KOPT-K1 (cell line): ENCODE results near the gene CDC25B.
"Not testable (repeated sequence)": the region's sequence is repeated elsewhere in the genome, so short reads cannot be mapped to it uniquely, and the experiment has no call there.

Experiments used
- H3K27ac ChIP-seq: fragments of 200-600 bp; sonication (generic); 2 replicates; pipeline ENCODE4 v1.5.1; 2016; ENCODE audit warnings: antibody characterized with exemption, mild to moderate bottlenecking, low read depth, low read length; ENCODE audit not compliant: poor library complexity, severe bottlenecking
- H3K36me3 ChIP-seq: fragments of 200-600 bp; sonication (generic); 2 replicates; pipeline ENCODE4 v1.5.1; 2017; ENCODE audit warnings: antibody characterized with exemption, mild to moderate bottlenecking, low read length, moderate library complexity; ENCODE audit not compliant: insufficient read depth
- H3K9me3 ChIP-seq: fragments of 200-600 bp; sonication (generic); 2 replicates; pipeline ENCODE4 v1.5.1; 2017; ENCODE audit warnings: antibody characterized with exemption, low read length, mild to moderate bottlenecking; ENCODE audit not compliant: insufficient read depth, poor library complexity, severe bottlenecking

The CDC25B gene

DNA sequence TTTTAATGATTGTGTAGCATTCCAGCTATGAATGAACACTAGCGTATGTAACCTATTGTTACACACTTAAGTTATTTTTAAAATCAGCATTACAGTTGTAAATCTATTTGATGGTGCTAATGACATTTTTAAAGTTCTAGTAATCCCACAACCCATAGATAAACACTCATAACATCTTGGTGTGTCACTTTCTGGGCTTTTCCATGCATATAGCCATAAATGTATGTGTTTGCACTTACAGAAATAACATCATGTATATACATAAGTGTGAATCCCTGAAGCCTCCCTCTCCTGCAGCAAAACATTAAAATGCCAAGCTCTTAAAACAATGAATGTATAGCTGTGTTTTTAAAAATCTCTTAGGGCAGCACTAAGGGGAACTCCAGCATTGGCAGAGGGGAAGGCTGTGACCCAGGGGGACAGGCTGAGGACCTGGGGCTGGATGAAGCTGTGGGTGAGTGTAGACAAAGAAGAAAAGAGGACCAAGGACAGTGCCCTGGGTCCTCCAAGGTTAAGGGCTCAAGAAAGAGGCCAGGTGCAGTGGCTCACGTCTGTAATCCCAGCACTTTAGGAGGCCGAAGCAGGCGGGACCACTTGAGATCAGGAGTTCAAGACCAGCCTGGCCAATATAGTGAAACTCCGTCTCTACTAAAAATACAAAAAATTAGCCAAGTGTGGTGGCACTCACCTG lies 8.6 kb upstream of the CDC25B start:
- Histone ChIP-seq H3K27ac (peak overlapping the region; percentile 33), H3K36me3 (peaks cover 17% of the 10 kb centered on the region)

DNA sequence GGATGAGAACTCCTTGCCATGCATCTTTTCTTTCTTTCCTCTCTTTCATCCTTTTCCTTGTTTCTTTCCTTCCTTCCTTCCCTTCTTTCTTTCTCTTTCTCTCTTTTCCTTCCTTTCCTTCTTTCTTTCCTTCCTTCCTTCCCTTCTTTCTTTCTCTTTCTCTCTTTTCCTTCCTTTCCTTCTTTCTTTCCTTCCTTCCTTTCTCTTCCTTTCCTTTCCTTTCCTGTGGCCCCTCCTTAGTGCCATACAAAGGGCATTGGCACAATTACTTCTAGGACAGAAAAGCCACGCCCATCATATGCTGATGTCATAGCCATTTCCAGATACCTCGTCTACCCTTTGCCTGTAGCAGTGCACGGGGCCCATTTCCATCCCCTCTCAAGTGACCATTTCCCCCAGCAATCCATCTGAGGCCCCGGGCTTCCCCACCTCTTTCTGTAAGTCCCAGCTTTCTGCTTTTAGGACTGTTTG lies 7.4 kb upstream of the CDC25B start:
- Histone ChIP-seq H3K9me3 (no peaks in the 10 kb centered on the region), H3K36me3 (peaks cover 15% of the 10 kb centered on the region), H3K27ac (no peak overlapping the region)

More for the DNA sequence above, 8.6 kb upstream of the CDC25B start:
- H3K9me3 ChIP-seq: no peaks in the 10 kb centered on the region

DNA sequence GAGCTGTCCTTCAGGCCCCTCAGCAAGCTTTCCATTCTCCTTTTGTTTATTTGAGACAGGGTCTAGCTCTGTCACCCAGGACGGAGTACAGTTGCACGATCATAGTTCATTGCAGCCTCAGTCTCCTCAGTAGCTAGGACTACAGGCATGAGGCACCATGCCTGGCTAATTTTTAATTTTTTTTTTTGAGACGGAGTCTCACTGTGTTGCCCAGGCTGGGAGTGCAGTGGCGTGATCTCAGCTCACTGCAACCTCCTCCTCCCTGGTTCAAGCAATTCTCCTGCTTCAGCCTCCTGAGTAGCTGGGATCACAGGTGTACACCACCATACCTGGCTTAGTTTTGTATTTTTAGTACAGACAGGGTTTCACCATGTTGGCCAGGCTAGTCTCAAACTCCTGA lies 6.9 kb upstream of the CDC25B start:
- peaks cover 13% of the 10 kb centered on the region for H3K36me3 ChIP-seq
- H3K27ac ChIP-seq, H3K9me3 ChIP-seq: not testable (repeated sequence)

DNA sequence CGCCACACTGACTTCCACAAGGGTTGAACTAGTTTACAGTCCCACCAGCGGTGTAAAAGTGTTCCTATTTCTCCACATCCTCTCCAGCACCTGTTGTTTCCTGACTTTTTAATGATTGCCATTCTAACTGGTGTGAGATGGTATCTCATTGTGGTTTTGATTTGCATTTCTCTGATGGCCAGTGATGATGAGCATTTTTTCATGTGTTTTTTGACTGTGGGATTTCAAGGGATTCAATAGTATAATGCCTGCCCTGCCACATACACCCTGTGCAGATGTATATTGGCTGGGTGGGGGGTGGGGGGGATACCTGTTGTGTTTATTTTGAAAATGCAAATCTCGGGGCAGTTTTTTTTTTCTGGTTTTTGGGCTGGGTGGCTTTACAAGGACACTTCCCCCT lies 1.9 kb upstream of the CDC25B start:
- not testable (repeated sequence) for H3K9me3 ChIP-seq
- H3K36me3 ChIP-seq: peaks cover 13% of the 10 kb centered on the region
- peak overlapping the region; percentile 90 for H3K27ac ChIP-seq

DNA sequence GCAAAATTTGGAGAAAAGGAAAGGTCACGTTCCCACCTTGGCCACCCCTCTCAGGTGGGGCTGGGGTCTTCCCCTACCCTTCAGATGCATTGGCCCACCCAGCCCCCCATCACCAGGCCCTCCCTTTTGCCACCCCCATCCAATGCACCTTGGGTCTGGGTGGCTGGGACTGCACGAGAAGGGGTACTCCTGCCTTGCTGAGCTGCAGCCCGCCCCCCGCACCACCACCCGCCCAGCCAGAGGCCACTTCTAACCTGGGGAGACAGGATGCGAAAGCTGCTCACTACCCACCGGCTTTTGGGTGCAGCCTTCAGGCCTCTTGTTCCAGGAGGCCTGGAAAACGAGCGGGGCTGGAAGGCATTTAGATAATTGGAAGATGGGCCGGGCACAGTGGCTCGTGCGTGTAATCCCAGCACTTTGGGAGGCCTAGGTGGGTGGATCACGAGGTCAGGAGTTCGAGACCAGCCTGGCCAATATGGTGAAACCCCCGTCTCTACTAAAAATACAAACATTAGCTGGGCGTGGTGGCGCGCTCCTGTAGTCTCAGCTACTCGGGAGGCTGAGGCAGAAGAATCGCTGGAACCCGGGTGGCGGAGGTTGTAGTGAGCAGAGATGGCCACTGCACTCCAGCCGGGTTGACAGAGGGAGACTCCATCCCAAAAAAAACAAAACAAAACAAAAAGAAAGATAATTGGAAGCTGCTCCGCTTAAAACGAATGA lies 1.2 kb upstream of the CDC25B start:
- peaks cover 20% of the 10 kb centered on the region for H3K36me3 ChIP-seq
- no peaks in the 10 kb centered on the region for H3K9me3 ChIP-seq
- H3K27ac ChIP-seq: peak overlapping the region; percentile 90

DNA sequence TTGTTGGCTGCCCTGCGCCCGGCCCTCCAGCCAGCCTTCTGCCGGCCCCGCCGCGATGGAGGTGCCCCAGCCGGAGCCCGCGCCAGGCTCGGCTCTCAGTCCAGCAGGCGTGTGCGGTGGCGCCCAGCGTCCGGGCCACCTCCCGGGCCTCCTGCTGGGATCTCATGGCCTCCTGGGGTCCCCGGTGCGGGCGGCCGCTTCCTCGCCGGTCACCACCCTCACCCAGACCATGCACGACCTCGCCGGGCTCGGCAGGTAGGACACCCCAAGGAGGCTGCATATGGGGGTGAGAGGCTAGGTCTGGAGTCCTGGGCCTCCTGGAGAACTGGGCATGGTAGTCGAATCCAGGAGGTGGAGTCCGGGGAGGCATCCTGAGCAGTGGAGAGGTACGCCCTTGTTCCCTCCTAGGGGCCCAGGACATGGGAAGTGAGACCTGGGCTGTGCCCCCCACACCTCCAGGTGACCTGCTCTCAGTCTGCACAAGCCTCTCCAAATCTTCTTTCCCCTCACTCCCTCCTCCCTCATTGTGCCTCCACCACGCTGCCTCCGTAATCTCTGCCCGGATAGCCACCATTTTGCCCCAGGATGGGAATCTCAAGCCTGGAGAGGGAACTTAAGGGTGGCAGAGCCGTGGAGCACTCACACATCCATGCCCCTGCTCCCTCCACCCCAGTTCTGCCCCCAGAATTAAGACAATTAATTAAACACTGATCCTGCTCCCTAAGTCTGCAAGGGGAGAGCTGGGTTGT lies 541 bp downstream of the CDC25B start:
- peak overlapping the region; percentile 90 for H3K27ac ChIP-seq
- peaks cover 38% of the 10 kb centered on the region for H3K36me3 ChIP-seq

DNA sequence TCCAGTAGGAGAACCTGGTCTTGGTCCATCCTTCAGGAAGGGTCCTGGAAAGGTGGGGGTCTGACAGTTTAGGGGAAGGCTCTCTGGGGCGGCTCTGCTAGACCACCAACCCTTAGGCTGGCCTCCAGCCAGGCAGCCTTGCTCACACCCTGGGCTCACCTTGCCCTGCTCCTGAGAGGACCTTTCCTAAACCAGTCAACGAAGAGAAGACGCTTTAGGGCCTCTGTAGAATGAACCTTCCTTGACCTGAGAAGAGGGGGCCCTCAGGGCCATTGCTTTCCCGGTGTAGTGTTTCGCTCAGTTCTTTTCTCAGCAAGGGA lies 1.1 kb downstream of the CDC25B start:
- H3K9me3 ChIP-seq: no peaks in the 10 kb centered on the region
- H3K27ac ChIP-seq: peak overlapping the region; percentile 90
- H3K36me3 ChIP-seq: peaks cover 43% of the 10 kb centered on the region

More for the DNA sequence above, 541 bp downstream of the CDC25B start:
- H3K9me3 ChIP-seq: no peaks in the 10 kb centered on the region

DNA sequence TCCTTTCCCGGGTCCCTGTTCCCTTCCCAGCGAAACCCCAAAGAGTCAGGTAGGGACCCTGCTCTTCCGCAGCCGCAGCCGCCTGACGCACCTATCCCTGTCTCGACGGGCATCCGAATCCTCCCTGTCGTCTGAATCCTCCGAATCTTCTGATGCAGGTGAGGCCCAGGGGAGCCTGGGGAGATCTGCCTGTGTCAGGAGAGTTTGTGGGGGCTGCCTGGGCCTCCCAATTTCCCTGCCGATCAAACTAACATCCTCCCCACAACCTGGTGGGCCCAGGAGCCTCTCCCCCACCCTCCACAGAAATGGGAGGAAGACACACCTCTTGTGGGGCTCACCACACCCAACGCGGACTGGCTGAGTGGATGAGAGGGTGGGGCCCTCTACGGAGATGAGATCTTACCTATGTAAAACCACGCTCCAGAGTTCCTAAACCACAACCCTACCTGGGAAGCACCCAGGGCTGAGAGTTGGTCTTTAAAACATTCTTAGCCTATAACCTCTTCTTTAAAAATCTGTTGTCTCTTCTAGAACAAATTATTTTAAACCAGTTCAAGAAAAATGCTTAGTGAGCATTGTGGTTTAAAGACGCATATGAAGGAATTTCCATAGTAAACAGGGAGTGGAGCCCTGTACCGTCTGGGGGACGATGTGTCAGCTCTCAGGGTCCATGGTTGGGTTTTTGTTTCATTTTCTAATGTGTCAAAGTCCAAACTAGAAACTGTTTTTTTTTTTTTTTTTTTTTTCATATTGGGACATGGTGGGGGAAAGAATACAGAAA lies 1.7 kb downstream of the CDC25B start:
- H3K36me3 ChIP-seq: peaks cover 49% of the 10 kb centered on the region
- no peaks in the 10 kb centered on the region for H3K9me3 ChIP-seq
- peak overlapping the region; percentile 90 for H3K27ac ChIP-seq

DNA sequence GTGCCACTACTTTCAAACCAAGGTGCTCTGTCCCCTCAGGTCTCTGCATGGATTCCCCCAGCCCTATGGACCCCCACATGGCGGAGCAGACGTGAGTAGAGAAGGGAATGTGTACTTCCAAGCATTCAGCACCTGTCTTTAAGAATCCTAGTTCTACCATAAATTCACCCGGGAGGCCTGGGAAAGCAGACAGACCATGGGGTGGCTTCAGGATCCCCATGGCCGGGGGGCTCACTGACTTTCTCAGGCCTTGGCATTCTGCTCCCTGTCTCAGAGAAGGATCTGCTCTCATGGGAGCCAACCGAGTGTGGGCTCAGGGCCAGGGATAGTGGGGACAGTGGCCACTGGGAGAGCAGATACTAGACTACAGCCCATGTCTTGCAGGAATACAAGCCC lies 2.3 kb downstream of the CDC25B start:
- H3K36me3 ChIP-seq: peaks cover 55% of the 10 kb centered on the region
- H3K9me3 ChIP-seq: no peaks in the 10 kb centered on the region
- H3K27ac ChIP-seq: peak overlapping the region; percentile 90

DNA sequence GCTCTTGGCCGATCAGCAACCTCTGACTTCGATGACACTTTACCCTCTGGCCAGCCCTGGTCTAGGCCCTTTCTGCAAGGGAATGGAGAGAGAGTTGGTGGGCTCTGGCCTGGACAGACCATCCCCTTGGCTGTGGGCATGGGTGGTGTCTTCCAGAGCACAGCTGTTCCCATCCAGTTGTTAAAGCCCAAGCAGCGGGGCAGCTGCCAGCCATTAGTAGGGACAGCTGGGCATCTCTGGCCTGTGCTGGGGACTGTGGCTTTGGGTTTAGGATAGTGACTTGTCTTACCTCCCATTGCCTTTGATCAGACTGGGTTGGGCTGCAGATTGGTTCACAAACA lies 2.8 kb downstream of the CDC25B start:
- H3K36me3 ChIP-seq: peaks cover 60% of the 10 kb centered on the region
- peak overlapping the region; percentile 90 for H3K27ac ChIP-seq
- H3K9me3 ChIP-seq: no peaks in the 10 kb centered on the region

DNA sequence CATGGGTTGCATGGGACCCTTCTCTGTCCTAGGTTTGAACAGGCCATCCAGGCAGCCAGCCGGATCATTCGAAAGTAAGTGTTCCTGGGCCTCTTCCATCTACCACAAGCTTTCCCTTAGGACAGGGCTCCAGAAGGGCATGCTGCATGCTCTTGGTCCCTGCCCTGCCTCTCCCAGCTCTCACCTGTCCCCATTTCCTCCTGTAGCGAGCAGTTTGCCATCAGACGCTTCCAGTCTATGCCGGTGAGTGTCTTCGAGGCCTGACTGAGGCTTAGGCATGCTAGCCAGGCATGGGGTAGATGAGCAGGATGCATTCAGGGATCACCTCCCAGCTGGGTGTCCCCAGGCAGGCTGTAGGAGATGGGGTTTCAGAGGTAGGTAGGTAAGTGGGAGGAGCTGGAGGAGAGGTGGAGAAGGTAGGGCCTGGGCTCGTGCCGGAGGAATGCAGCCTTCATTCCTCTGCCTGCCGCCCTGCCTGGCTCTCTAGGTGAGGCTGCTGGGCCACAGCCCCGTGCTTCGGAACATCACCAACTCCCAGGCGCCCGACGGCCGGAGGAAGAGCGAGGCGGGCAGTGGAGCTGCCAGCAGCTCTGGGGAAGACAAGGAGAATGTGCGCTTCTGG lies 4.3 kb downstream of the CDC25B start:
- Histone ChIP-seq H3K27ac (peak overlapping the region; percentile 90), H3K9me3 (no peaks in the 10 kb centered on the region), H3K36me3 (peaks cover 75% of the 10 kb centered on the region)

DNA sequence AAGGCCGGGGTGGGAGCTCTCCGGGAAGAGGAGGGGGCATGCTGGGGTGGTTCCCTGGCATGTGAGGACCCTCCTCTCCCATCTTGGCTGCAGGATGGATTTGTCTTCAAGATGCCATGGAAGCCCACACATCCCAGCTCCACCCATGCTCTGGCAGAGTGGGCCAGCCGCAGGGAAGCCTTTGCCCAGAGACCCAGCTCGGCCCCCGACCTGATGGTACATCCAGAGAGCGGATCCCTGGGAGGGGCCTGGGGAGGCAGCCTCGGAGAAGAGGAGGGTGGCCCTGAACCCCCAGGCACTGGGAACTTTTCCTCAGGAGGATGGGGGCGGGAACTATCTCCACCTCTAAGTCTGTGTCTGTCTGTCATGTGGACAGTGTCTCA lies 4.8 kb downstream of the CDC25B start:
- H3K9me3 ChIP-seq: no peaks in the 10 kb centered on the region
- H3K27ac ChIP-seq: no peak overlapping the region
- peaks cover 80% of the 10 kb centered on the region for H3K36me3 ChIP-seq

DNA sequence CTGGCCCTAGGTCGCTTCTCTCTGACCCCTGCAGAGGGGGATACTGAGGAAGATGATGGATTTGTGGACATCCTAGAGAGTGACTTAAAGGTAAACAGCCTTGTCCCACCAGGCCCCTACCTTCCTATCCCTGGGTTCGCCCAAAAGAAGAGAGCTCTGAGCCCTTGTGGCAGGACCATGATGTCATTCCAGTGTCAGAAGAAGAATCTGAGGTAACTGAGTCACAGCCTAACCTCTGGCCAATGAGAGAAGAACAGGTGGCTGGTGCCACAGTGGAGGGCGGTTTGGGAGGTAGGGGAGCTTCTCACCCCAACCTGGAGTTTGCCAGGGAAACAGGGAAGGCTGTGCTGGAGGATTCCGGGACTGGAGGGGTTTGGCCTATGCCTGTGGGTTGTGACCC lies 5.2 kb downstream of the CDC25B start:
- Histone ChIP-seq H3K36me3 (peaks cover 85% of the 10 kb centered on the region), H3K27ac (peak overlapping the region; percentile 3), H3K9me3 (no peaks in the 10 kb centered on the region)

DNA sequence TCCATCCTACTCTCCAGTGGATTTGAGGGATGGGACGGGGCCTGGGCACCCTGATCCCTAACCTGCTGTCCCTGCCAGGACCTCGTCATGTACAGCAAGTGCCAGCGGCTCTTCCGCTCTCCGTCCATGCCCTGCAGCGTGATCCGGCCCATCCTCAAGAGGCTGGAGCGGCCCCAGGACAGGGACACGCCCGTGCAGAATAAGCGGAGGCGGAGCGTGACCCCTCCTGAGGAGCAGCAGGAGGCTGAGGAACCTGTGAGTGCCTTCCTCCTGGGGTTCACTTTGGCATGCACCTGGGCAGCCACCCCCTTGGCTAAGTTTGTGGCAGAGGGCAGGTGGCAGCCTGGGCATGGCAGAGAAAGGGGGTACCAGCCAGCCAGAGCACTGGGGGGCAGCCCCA lies 5.7 kb downstream of the CDC25B start:
- no peaks in the 10 kb centered on the region for H3K9me3 ChIP-seq
- peaks cover 90% of the 10 kb centered on the region for H3K36me3 ChIP-seq
- H3K27ac ChIP-seq: no peak overlapping the region
